Ovary (tissue), 3 donors: ENCODE results near the gene ARHGEF37.

Experiments used
- EP300 ChIP-seq: sonication (generic); formaldehyde crosslinking; IDR thresholded peaks from one replicate; pipeline ENCODE4 v1.6.1; 2017; ENCODE audit warnings: antibody characterized with exemption
- POLR2A ChIP-seq: fragments of 450-650 bp; IDR thresholded peaks from one replicate; pipeline ENCODE4 v1.6.1; 2017; ENCODE audit warnings: antibody characterized with exemption, mild to moderate bottlenecking, moderate library complexity
- TF ChIP-seq, protein P1 (sequence below), 3 donors: fragments of 450-650 bp in 2 of 3; fragments of 200-600 bp in 1 of 3; IDR thresholded peaks; one replicate each; pipeline versions ENCODE4 v1.5.1 to v1.8.0; 2016 to 2022; ENCODE audit warnings: antibody characterized with exemption in 3 of 3, mild to moderate bottlenecking in 1 of 3
- donor health status: DM: no; HTN: no; CAD: no.

DNA sequence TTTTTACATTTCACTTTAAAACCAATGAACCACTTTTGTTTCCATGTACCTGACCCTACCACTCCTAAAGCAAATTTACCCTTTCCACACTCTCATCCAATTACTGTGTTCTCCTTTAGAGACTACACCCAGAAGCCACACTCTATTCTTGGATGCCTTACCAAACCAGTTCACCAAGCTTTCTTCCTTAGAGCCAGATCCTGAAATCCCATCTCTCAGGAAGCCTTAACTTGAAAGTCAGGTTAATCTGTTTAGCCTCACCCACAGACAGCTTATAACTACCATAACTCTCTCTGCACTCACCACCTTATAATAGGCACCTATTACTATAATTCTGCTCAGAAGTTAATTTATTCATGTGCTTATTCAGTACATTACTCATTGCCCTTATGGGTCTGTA lies 34.3 kb upstream of the ARHGEF37 start:
- TF ChIP-seq, protein P1, sequence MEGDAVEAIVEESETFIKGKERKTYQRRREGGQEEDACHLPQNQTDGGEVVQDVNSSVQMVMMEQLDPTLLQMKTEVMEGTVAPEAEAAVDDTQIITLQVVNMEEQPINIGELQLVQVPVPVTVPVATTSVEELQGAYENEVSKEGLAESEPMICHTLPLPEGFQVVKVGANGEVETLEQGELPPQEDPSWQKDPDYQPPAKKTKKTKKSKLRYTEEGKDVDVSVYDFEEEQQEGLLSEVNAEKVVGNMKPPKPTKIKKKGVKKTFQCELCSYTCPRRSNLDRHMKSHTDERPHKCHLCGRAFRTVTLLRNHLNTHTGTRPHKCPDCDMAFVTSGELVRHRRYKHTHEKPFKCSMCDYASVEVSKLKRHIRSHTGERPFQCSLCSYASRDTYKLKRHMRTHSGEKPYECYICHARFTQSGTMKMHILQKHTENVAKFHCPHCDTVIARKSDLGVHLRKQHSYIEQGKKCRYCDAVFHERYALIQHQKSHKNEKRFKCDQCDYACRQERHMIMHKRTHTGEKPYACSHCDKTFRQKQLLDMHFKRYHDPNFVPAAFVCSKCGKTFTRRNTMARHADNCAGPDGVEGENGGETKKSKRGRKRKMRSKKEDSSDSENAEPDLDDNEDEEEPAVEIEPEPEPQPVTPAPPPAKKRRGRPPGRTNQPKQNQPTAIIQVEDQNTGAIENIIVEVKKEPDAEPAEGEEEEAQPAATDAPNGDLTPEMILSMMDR (IDR thresholded peaks at IDR 0.05) = no peak
- TF ChIP-seq POLR2A = no peak
- no peak for TF ChIP-seq EP300
